IMR-90 (cell line): ENCODE measurements around the gene MRM1.

ENCODE experiments used
- BHLHE40 ChIP-seq: fragments of 150-350 bp; IDR thresholded peaks from 2 replicates; pipeline ENCODE4 v1.6.1; 2016; ENCODE audit warnings: mild to moderate bottlenecking, low read depth, low read length
- CEBPB ChIP-seq: IDR thresholded peaks from 2 replicates; pipeline ENCODE4 v1.6.1; 2012; ENCODE audit warnings: low read depth, low read length, improper control_type of control experiment
- CHD1 ChIP-seq: IDR thresholded peaks from 2 replicates; pipeline ENCODE4 v1.6.1; 2012; ENCODE audit warnings: low read depth, low read length, improper control_type of control experiment
- CTCF ChIP-seq: conservative IDR thresholded peaks from 2 replicates; pipeline ENCODE4 v1.5.1; 2012; ENCODE audit warnings: mild to moderate bottlenecking, low read depth, low read length, improper control_type of control experiment
- MAFK ChIP-seq: IDR thresholded peaks from 2 replicates; pipeline ENCODE4 v1.6.1; 2012; ENCODE audit warnings: low read depth, low read length, improper control_type of control experiment
- MAZ ChIP-seq: IDR thresholded peaks from 2 replicates; pipeline ENCODE4 v1.6.1; 2012; ENCODE audit warnings: low read depth, mild to moderate bottlenecking, low read length, improper control_type of control experiment, moderate library complexity, borderline replicate concordance
- POLR2A ChIP-seq: IDR thresholded peaks from 2 replicates; pipeline ENCODE4 v1.6.1; 2012; ENCODE audit warnings: mild to moderate bottlenecking, low read depth, low read length
- RAD21 ChIP-seq: IDR thresholded peaks from 2 replicates; pipeline ENCODE4 v1.6.1; 2012; ENCODE audit warnings: low read length, improper control_type of control experiment
- RCOR1 ChIP-seq: IDR thresholded peaks from 2 replicates; pipeline ENCODE4 v1.6.1; 2012; ENCODE audit warnings: mild to moderate bottlenecking, low read length, improper control_type of control experiment; ENCODE audit not compliant: insufficient replicate concordance
- SMC3 ChIP-seq: fragments of 150-350 bp; IDR thresholded peaks from 2 replicates; pipeline ENCODE4 v1.6.1; 2016; ENCODE audit warnings: low read depth, mild to moderate bottlenecking, antibody characterized with exemption, low read length, moderate library complexity
- USF2 ChIP-seq: fragments of 150-350 bp; IDR thresholded peaks from 2 replicates; pipeline ENCODE4 v1.6.1; 2017; ENCODE audit warnings: mild to moderate bottlenecking, antibody characterized with exemption, low read length, low read depth

GRCh38 chr17:36650096-36650775 is 48.9 kb downstream of the MRM1 start:
- no peak for TF ChIP-seq CTCF
- TF ChIP-seq RAD21: no peak
- no peak for TF ChIP-seq MAZ
- no peak for TF ChIP-seq POLR2A
- TF ChIP-seq SMC3: no peak
- no peak for TF ChIP-seq RCOR1
- TF ChIP-seq MAFK: no peak
- no peak for TF ChIP-seq USF2
- TF ChIP-seq CHD1: no peak
- no peak for TF ChIP-seq BHLHE40
- no peak for TF ChIP-seq CEBPB
